Measurements from ENCODE around the gene PEX10. TPM values are rescaled to one million over a fixed set of nuclear protein-coding genes. Genes with fewer than 3 reads are reported as not detected.

The PEX10 gene
- total RNA-seq, 1 donor from 2014 or later, result 24.2 TPM

DNA sequence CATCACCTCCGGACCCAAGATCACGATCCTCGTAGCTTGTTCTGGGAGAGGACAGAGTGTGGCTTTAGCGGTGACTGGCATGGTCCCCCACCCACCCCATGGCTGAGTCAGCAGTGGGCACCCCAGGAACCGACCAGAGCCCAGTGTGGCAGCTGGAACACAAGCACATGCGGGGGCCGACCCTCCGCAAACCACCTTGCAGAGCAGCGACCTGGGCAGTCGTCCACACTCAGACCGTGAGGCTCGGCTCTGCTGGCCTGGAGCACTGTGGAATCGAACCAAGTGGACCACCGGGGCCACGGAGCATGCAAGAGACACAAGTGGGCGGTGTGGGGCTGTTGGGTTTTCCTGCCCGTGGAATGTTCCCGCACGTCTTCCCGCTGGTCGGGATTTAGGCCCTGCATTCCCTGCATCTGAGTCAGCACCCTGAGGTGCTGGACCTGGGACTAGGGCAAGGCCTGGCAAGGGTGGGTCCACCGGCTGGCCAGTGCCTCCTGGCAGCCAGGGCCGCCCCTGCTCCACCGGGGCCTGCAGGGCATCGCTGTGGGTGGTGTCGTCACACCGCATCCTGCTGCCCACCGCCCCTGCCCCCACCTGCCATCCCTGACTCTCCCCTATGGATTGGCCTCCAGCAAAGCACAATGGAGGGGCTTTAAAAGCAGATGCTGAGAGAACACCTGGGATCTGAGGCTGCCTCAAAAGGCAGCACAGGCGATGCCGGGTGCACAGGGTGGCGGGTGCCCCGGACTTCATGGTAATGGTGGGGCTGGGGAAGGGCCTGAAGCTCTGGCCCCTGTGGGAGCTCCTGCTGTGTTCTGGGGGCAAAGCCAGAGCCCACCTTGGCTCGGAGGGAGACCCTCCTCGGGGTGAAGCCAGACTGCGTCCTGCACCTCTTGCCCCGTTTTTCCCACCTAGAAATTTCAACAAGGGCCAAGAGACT lies 39.5 kb downstream of the PEX10 start:
- DNase-seq, result no peak
- intact Hi-C loops (cut with micrococcal nuclease), result no loop called here
- Mint-ChIP-seq H3K36me3 (ENCODE audit: low read depth) (no peaks in the 10 kb centered on the region), H3K27ac (no peak overlapping the region), H3K4me3 (no peak overlapping the region), H3K9me3 (no peaks in the 10 kb centered on the region), H3K27me3 (no peaks in the 10 kb centered on the region), H3K4me1 (no peaks in the 10 kb centered on the region)

DNA sequence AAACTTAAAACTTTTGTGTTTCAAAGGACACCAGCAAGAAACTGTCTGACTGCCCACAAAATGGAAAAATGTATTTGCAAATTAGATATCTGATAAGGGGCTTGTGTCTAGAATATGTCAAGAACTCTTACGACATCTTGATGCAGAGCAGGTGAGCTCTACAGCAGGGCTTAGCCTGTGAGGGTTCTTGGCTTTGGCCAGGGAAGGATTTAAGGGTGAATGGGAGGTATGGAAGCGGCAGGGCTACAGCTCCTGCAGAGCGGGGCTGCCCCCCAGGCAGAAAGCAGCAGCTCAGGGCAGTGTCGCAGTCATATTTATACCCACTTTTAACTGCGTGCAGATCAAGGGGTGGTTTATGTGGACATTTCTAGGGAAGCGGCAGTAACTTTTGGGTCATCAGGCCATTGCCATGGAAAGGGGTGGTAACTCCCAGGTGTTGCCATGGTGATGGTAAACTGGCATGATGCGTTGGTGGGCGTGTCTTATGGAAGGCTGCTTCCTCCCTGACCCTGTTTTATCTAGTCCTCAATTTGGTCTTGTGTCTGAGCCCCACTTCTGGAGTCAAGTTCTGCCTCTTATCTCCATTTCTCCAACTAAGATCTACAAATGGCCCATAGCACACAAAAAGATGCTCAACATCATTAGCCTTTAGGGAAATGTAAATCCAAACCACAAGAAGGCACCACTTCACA lies 44.2 kb downstream of the PEX10 start:
- intact Hi-C loops (cut with micrococcal nuclease), result no loop called here
- H3K9me3 Mint-ChIP-seq, result peaks cover 3% of the 10 kb centered on the region
- H3K36me3 Mint-ChIP-seq (ENCODE audit: low read depth), result no peaks in the 10 kb centered on the region

DNA sequence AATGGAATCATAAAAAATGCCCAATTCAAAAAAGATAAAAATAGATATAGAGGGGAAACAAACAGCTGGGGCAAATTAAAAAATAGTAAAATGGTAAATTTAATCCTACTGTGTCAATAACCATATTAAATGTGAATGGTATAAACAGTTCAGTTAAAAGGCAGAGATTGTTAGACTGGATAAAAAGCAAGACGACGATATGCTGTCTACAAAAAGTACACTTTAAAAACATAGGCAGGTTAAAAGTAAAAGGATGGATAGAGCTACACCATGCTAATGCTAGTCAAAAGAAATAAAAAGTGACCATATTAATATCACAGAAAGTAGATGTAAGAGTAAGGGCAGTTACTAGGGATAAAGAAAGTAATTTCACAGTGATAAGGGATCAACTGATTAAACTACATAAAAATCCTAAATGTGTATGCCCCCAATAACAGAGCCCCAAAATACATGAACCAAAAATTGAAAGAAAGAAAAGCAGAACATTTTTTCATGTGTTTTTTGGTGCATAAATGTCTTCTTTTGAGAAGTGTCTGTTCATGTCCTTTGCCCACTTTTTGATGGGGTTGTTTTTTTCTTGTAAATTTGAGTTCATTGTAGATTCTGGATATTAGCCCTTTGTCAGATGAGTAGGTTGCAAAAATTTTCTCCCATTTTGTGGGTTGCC lies 48.4 kb downstream of the PEX10 start:
- H3K36me3 Mint-ChIP-seq (ENCODE audit: low read depth), result no peaks in the 10 kb centered on the region

More for the DNA sequence above, 44.2 kb downstream of the PEX10 start:
- Mint-ChIP-seq H3K4me1 (no peaks in the 10 kb centered on the region), H3K4me3 (no peak overlapping the region), H3K27me3 (no peaks in the 10 kb centered on the region), H3K27ac (no peak overlapping the region)
- no peak for DNase-seq

DNA sequence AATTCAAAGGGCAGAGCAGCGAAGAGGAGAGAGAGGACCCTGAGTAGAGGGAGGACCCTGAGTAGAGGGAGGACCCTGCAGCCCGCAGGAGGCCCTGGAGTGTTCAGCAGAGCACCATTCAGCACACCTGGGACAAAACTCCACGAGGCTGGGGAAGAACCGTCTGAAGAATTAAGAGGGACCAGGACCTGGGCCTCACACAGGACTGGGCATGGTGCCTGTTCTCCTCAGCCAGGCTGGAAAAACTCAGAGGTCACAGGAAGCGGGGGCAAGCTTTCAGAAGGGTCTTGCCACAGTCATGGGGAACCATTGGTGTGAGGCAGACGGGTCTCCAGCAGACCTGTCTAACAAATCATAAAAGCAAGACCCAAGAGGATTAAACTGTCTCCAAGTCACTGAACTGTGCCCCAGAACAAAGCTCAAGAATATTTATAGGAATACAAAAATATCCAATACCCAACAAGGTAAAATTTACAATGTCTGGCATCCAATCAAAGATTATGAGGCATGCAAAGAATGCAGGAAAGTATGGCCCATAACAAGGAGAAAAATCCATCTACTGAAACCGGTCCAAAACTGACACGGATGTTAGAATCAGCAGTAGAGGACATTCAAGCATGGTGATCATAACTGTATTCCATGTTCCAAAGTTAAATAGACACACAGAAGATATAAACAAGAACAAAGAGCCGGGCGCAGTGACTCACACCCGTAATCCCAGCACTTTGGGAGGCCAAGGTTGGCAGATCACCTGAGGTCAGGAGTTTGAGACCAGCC lies 51.6 kb downstream of the PEX10 start:
- Mint-ChIP-seq H3K4me3 (no peak overlapping the region), H3K36me3 (ENCODE audit: low read depth) (no peaks in the 10 kb centered on the region), H3K27ac (no peak overlapping the region), H3K4me1 (no peaks in the 10 kb centered on the region), H3K27me3 (no peaks in the 10 kb centered on the region), H3K9me3 (peaks cover 3% of the 10 kb centered on the region)
- no peak for DNase-seq
- intact Hi-C loops (cut with micrococcal nuclease), result no loop called here

More for the DNA sequence above, 48.4 kb downstream of the PEX10 start:
- Mint-ChIP-seq H3K4me3 (no peak overlapping the region), H3K27me3 (no peaks in the 10 kb centered on the region), H3K27ac (no peak overlapping the region), H3K9me3 (peaks cover 3% of the 10 kb centered on the region), H3K4me1 (no peaks in the 10 kb centered on the region)
- intact Hi-C loops (cut with micrococcal nuclease), result no loop called here
- no peak for DNase-seq

DNA sequence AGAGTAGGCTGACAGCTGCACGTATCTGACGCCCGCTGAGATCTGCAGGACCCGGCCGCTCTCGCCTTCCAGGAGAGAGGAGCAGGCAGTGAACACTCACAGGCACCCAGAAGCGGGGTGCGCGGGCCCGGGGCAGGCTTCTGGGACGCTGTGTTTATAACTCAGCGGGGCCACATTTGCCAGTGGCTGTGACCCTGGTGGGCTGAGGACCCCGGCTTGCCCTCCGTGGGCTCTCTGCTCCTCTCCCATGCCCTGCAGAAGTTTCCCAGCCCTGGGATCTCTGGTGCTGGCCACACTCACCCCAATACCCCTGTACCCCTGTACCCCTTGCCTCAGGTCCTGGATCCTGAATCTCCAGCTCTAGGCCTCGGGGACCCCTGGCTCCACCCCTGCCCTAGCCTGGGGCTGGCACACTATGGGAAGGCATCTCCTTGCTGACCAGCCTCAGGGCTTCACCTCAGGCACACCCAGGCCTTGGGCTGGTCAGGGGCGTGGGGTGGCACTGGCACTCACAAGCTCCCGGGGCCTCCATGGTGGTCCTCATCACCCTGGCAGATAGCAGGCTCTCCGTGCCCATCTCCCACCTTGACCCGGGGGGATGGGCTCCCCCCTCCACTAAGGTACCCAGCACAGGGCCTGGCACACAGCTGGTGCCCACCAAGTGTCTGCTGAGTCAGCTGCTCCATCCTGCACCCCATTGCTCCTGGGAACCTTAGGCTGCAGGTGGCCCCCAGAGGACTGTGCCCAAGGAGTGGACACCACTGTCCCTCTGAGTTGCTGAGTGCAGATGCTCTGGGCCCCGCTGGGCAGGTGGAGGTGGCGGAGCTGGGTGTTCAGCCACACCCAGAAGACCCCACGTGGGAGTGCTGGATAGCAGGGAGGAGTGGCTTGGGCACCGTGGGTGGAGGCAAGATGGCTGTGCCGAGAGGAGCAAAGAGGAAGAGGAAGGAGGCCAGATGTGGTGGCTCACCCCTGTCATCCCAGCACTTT lies 53.4 kb downstream of the PEX10 start:
- H3K36me3 Mint-ChIP-seq (ENCODE audit: low read depth), result no peaks in the 10 kb centered on the region
- DNase-seq, result no peak
- peaks cover 2% of the 10 kb centered on the region for H3K9me3 Mint-ChIP-seq
- intact Hi-C loops (cut with micrococcal nuclease), result no loop called here
- H3K27me3 Mint-ChIP-seq, result no peaks in the 10 kb centered on the region
- H3K4me3 Mint-ChIP-seq, result no peak overlapping the region
- H3K4me1 Mint-ChIP-seq, result no peaks in the 10 kb centered on the region
- no peak overlapping the region for H3K27ac Mint-ChIP-seq

DNA sequence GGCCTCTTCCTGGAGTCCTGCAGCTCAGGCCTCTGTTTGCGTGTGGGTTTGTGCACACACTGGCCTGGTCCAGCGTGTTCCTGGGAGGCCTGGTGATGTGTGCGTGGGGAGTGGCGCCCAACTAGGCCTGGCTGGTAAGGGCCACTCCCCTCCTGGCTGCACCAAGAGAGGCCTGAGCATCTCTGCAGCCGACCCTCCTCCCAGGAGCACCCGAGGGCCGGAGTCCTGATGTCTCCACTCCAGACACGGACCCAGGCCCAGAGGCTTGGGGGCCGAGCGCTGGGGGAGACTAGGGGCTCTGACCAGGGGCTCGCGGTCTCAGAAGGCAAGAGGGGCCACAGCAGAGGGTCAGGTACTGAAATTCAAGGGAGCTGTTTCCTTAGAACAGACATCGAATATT lies 54.3 kb downstream of the PEX10 start:
- Mint-ChIP-seq H3K36me3 (ENCODE audit: low read depth) (no peaks in the 10 kb centered on the region), H3K27me3 (no peaks in the 10 kb centered on the region), H3K27ac (no peak overlapping the region), H3K4me1 (no peaks in the 10 kb centered on the region), H3K9me3 (no peaks in the 10 kb centered on the region), H3K4me3 (no peak overlapping the region)
- intact Hi-C loops (cut with micrococcal nuclease), result no loop called here
- no peak for DNase-seq

DNA sequence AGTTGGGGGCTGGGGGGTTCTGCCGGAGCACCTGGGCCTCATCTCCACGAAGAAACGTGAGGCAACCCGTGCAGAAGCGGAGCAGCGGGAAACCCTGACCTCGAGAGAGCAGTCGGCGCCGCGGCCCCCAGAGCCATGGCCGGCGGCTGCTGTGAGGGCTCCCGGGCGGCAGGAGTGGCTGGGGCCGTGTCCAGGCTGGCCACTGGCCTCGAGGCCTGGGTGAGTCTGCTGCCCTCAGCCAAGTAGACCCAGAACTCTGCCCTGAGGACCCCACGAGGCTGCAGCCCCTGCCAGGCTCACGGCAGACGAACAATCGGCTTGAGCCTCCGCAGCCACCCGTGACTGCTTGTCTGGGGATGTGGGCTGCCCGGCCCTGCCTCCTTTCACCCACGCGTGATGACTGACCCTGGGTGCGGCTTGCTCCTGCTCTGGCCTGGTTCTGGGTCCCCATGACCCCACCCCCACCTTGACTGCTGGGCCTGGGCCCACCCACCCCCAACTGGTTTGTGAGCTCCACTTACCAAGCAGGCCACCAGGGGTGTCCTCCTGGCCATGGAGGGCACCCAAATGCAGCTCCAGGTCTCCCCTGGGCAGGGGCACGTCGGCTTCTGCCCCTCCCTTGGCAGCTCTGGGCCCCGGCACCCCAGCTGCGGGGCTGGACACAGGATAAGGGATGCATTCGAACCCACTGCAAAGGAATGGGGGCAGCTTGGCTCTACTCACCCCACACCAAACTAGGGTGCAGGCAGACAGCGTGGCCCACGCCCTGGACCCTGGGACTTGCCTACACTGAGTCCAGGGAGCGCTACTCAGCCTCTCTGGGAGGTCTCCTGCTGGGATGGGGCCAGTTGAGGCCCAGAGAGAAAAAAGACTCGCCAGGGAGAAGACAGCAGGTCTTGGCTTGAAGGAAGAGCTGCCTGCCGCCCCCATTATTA lies 55.2 kb downstream of the PEX10 start:
- Mint-ChIP-seq H3K27ac (no peak overlapping the region), H3K27me3 (no peaks in the 10 kb centered on the region), H3K36me3 (ENCODE audit: low read depth) (no peaks in the 10 kb centered on the region), H3K4me3 (no peak overlapping the region), H3K4me1 (no peaks in the 10 kb centered on the region), H3K9me3 (no peaks in the 10 kb centered on the region)
- intact Hi-C loops (cut with micrococcal nuclease), result no loop called here
- DNase-seq, result no peak

DNA sequence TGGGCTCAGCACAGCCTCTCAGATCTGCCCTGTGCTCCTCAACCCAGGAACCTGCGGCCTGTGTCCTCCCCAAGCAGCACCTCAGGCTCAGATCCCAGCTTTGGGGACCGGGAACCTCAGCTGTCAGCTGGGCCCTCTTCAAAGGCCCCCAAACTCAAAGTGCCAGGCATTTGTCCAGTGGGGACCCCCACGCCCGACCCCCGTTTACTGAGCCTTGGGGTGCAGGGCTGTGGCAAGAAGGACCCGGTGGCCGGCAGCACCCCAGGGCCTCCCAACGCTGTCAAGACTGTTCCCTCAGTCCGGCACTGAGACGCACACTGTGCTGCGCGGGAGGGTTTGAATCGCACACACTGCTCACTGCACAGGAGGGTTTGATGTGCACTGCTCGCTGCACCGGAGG lies 56.0 kb downstream of the PEX10 start:
- DNase-seq, result no peak
- Mint-ChIP-seq H3K9me3 (no peaks in the 10 kb centered on the region), H3K4me1 (no peaks in the 10 kb centered on the region), H3K27me3 (no peaks in the 10 kb centered on the region), H3K36me3 (ENCODE audit: low read depth) (no peaks in the 10 kb centered on the region), H3K27ac (no peak overlapping the region), H3K4me3 (no peak overlapping the region)
- intact Hi-C loops (cut with micrococcal nuclease), result no loop called here

DNA sequence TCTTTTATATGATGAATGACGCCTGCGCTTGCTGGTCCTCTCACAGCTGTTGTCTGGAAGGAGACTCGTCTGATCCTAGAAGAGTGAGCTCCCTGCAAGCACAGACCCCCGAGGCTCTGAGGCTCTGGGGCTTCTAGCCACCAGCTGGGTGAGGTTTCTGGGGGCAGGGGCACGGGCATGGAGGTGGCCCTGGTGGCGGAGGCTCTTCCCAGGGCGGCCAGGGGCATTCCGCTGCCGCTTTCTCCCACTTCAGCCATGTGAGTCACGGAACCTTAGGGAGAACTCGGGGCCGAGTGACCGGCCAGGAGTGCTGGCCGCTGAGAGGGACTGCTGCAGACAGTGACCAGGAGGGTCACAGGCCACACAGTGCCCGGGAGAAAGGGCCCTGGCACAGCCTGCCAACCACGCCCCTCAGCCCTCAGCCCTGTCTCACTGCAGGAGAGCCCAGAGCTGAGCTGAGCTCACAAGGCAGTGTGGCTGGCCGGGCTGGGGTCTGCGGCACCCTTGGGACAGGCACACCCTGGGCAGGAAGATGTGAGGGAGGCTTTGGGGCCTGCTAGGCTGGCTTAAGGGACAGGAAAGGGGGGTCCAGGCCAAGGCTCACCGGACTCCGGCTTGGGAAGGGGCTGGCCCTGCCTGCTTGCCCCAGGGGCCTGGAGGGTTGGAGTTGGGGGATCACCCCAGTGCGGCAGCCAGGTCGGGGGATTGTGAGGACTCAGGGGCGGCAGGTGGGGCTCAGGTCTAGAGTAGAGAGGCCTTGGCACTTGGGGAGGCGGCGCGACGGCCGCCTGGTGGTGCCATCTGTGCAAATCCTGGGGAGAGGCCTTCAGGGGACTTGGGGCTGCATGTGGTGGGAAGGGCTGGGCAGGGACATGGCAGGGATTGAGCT lies 56.7 kb downstream of the PEX10 start:
- H3K4me3 Mint-ChIP-seq, result no peak overlapping the region
- no peaks in the 10 kb centered on the region for H3K4me1 Mint-ChIP-seq
- no peak for DNase-seq
- intact Hi-C loops (cut with micrococcal nuclease), result no loop called here
- H3K27ac Mint-ChIP-seq, result no peak overlapping the region
- no peaks in the 10 kb centered on the region for H3K36me3 Mint-ChIP-seq (ENCODE audit: low read depth)
- no peaks in the 10 kb centered on the region for H3K9me3 Mint-ChIP-seq
- H3K27me3 Mint-ChIP-seq, result no peaks in the 10 kb centered on the region

DNA sequence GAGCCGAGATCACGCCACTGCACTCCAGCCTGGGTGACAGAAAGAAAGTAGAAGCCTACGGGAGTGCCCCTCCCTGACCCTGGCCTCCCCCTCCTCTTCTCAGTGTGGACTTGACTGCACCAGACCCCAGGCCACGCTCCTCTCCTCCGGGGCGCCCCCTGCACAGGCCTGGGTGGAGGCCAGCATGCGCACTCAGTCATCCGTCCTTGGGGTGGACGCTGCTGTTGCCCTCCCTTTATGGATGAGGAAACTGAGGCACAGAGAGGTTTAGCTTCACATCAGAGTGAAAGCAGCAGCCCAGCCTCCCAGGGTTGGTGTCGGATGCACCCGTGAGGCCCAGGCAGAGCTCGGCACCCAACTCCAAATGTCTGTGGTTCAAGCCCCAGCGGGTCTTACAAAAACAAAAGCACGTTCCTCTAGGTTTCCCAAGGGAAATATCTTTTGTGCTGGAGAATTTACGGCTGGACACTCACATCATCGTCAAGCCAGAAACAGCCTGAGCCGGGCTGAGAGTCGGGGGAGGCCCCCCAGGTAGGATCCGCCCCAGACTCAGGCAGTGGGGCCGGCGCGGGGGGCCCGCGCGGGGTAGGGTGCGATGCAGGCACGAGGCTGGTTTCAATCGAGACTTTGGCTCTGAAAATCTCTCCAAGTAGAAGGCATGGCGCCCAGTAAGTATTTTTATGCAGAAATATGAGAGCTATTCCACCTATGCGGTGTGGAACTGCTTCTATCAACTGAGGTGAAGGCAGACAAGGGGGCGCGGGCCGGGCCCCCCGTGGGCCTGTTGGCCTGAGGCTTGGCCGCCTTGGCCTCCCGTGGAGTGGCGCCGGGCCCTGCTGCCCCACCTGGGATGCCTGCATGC lies 57.6 kb downstream of the PEX10 start:
- no peak for DNase-seq
- H3K4me1 Mint-ChIP-seq, result no peaks in the 10 kb centered on the region
- intact Hi-C loops (cut with micrococcal nuclease), result no loop called here
- no peaks in the 10 kb centered on the region for H3K36me3 Mint-ChIP-seq (ENCODE audit: low read depth)
- no peak overlapping the region for H3K4me3 Mint-ChIP-seq
- no peaks in the 10 kb centered on the region for H3K9me3 Mint-ChIP-seq
- H3K27me3 Mint-ChIP-seq, result no peaks in the 10 kb centered on the region
- H3K27ac Mint-ChIP-seq, result no peak overlapping the region

Data from activated CD4-positive, alpha-beta T cell treated with anti-CD3 and anti-CD28 coated beads, Interleukin-2, amount 10 ng/mL, durations not matched to agents 24 days and 14 days (primary cell).